Esophagus squamous epithelium (tissue), 5 donors: Measurements from ENCODE around the gene ALKBH1. TPM values are rescaled to one million over a fixed set of nuclear protein-coding genes. Genes with fewer than 3 reads are reported as not detected.

Experiments used
- DNase-seq: peaks from one replicate; lab custom pipeline; 2025; lab: John Stamatoyannopoulos, UW
- H3K27ac ChIP-seq, 4 donors: fragments of 200-600 bp; sonication (generic); one replicate each; pipeline ENCODE4 v1.5.1; 2016 to 2019; ENCODE audit warnings: mild to moderate bottlenecking in 1 of 4
- H3K27me3 ChIP-seq, 4 donors: fragments of 200-600 bp; sonication (generic); 1 replicate in 3 of 4; 2 replicates in 1 of 4; pipeline versions ENCODE4 v1.5.1 to v1.6.0; 2017 to 2021; ENCODE audit warnings: antibody characterized with exemption in 1 of 4
- H3K36me3 ChIP-seq, 3 donors: fragments of 200-600 bp; sonication (generic); one replicate each; pipeline ENCODE4 v1.5.1; 2016 to 2019
- H3K4me1 ChIP-seq, 3 donors: fragments of 200-600 bp; sonication (generic); one replicate each; pipeline ENCODE4 v1.5.1; 2017 to 2019
- H3K4me3 ChIP-seq, 4 donors: fragments of 200-600 bp; sonication (generic); 1 replicate in 3 of 4; 2 replicates in 1 of 4; pipeline ENCODE4 v1.5.1; 2016 to 2019; ENCODE audit warnings: mild to moderate bottlenecking in 2 of 4, moderate library complexity in 1 of 4
- H3K9me3 ChIP-seq, 3 donors: fragments of 200-600 bp; sonication (generic); one replicate each; pipeline ENCODE4 v1.5.1; 2016 to 2019
- POLR2A ChIP-seq, 4 donors: fragments of 450-650 bp; IDR thresholded peaks; one replicate each; pipeline ENCODE4 v1.6.1; 2017; ENCODE audit warnings: antibody characterized with exemption in 4 of 4, mild to moderate bottlenecking in 4 of 4, moderate library complexity in 3 of 4
- WGBS, 2 donors: methylation state at CpG; one replicate each; pipeline ENCODE4 v1.1.5; 2018; 5-methylcytosine and 5-hydroxymethylcytosine counted together
- intact Hi-C: fragments of 100-400 bp; cut with DNase I; formaldehyde crosslinking; loops from one replicate; pipeline ENCODE4 v1.15.0; 2022
- total RNA-seq, 4 donors: library from RNA; depleted of rRNA; stranded (reverse); fragments of >200 nt; gene quantifications; one replicate each; pipeline ENCODE4 v1.1.0, GENCODE V29; 2016
- TF ChIP-seq, protein P1 (sequence below), 6 experiments: fragments of 450-650 bp in 4 of 6; fragments of 200-600 bp in 2 of 6; sonication (generic) in 2 of 6; IDR thresholded peaks; one replicate each; pipeline ENCODE4 v1.5.1; 2016 to 2019; ENCODE audit warnings: antibody characterized with exemption in 6 of 6, mild to moderate bottlenecking in 4 of 6, moderate library complexity in 4 of 6
- donor health status: DM: yes; HTN: yes; CAD: no.

Gene ALKBH1
- total RNA-seq, 4 donors from 2014 or later = 4.2 to 8.8 (median 6.7) TPM

DNA sequence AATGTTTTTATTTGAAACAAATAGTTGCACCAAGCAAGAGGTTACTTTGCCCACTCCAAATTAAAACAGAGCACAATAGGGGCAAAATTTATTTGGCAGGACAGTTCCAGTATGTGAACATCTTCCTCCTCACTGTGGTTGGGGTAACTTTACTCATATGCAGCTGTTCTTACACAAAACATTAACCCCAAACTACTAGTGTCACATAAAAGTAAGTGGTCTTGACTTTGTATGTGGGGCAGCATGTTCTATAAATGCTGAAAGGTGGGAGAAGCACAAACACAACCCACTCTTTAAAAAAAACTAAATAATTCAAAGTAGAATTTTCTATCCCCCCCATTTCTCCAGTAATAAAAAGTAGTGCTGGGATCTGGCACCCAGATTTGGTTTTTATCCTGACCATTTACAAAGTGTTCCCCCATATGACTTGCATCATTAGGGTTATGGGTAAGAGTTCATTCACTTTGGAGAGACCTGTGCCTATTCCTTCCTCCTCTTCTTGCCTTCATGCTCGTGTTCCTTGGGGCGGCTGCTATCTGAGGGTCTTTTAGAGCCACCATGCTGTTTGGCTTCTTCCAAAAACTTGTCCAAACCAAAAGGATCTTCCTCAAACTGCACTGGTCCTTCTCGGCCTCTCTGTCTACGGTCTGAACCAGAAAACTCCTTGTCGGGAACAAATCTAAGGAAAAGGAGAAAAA lies 9.9 kb upstream of the ALKBH1 start:
- no peak for TF ChIP-seq POLR2A (IDR thresholded peaks at IDR 0.05)
- TF ChIP-seq, protein P1, sequence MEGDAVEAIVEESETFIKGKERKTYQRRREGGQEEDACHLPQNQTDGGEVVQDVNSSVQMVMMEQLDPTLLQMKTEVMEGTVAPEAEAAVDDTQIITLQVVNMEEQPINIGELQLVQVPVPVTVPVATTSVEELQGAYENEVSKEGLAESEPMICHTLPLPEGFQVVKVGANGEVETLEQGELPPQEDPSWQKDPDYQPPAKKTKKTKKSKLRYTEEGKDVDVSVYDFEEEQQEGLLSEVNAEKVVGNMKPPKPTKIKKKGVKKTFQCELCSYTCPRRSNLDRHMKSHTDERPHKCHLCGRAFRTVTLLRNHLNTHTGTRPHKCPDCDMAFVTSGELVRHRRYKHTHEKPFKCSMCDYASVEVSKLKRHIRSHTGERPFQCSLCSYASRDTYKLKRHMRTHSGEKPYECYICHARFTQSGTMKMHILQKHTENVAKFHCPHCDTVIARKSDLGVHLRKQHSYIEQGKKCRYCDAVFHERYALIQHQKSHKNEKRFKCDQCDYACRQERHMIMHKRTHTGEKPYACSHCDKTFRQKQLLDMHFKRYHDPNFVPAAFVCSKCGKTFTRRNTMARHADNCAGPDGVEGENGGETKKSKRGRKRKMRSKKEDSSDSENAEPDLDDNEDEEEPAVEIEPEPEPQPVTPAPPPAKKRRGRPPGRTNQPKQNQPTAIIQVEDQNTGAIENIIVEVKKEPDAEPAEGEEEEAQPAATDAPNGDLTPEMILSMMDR (IDR thresholded peaks at IDR 0.05) = no peak
- whole genome bisulfite sequencing, 2 donors = 74 to 90% methylated on average over 5 of the region's 5 CpGs
- intact Hi-C loops = no loop called here
- no peaks in the 10 kb centered on the region for H3K27me3 ChIP-seq
- H3K27ac ChIP-seq = no peak overlapping the region
- H3K36me3 ChIP-seq = peaks cover 19 to 100% (median 23%) of the 10 kb centered on the region in 3 donors
- H3K4me3 ChIP-seq = no peak overlapping the region
- DNase-seq = no peak
- no peaks in the 10 kb centered on the region for H3K9me3 ChIP-seq
- H3K4me1 ChIP-seq = no peaks in the 10 kb centered on the region

DNA sequence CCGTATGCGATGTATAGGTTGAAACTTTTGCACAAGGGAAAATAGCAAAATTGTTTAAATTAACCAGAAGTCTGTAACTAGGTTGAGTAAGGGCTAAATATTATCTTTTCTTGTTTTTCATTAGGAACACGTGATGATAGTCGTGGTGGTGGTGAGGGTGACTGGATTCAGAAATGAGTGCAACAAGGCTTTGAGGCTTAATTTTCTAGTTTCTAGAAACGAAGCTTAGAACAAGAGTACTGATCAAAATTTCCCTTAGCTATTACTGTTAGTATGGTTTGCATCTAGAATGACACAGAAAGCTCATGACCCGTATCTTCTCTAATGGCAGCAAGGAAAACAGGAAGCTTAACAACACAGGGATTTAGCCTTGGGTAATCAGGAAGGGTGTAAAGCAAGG lies 7.1 kb upstream of the ALKBH1 start:
- intact Hi-C loops = no loop called here
- peaks cover under 1 to 7% (median 4%) of the 10 kb centered on the region in 3 donors for H3K4me1 ChIP-seq
- no peak for DNase-seq
- no peak overlapping the region for H3K27ac ChIP-seq
- 85 to 87% methylated on average over 6 of the region's 6 CpGs for WGBS, 2 donors
- H3K36me3 ChIP-seq = peaks cover 27 to 99% (median 28%) of the 10 kb centered on the region in 3 donors
- H3K4me3 ChIP-seq = no peak overlapping the region
- H3K27me3 ChIP-seq = no peaks in the 10 kb centered on the region
- TF ChIP-seq, protein P1 (IDR thresholded peaks at IDR 0.05) = no peak
- TF ChIP-seq POLR2A (IDR thresholded peaks at IDR 0.05) = no peak
- no peaks in the 10 kb centered on the region for H3K9me3 ChIP-seq

DNA sequence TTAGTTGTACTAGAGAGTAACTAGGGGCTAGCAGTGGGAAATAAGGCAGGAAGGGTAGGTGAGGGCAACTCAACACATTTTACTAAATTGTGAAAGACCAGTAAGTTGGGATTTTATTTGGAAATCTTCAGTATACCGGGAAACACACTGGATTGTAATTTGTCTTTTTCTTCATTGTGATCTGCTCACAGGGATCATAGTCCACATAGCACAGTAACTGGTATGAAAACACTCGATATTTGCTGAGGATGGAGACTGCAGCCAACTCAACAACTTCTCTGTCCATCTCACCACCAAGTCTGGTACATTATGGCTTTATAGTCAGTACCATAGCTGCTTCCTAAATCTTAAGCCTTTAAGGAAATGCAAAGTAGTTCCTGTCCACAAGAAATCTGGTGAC lies 2.5 kb upstream of the ALKBH1 start:
- WGBS, 2 donors = 80 to 94% methylated on average over 2 of the region's 2 CpGs
- no peak overlapping the region for H3K4me3 ChIP-seq
- intact Hi-C loops = no loop called here
- TF ChIP-seq, protein P1 (IDR thresholded peaks at IDR 0.05) = no peak
- no peak for TF ChIP-seq POLR2A (IDR thresholded peaks at IDR 0.05)
- H3K27ac ChIP-seq = no peak overlapping the region
- H3K4me1 ChIP-seq = peaks cover 21 to 43% (median 25%) of the 10 kb centered on the region in 3 donors
- H3K27me3 ChIP-seq = no peaks in the 10 kb centered on the region
- no peaks in the 10 kb centered on the region for H3K9me3 ChIP-seq
- DNase-seq = no peak
- H3K36me3 ChIP-seq = peaks cover 6 to 53% (median 8%) of the 10 kb centered on the region in 3 donors

DNA sequence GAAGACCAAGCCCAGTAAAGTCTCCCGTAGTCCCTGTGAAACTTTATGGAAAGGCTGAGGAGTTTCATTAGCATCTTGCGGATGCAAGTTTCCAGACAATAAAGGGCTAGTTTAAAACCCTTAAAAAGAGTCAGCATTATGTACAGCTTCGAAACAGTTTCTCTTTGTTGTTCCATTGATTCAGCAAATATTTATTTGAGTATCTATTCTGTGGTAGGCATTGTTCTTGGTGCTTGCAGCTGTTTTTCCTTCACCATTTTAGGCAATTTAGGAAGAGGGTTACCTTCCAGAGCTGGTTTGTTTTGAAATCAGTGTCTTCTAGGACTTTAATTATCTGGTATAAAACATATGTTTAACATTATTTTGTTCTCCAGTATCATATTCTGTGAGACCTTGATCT lies 1.6 kb upstream of the ALKBH1 start:
- TF ChIP-seq POLR2A (IDR thresholded peaks at IDR 0.05) = no peak
- TF ChIP-seq, protein P1 (IDR thresholded peaks at IDR 0.05) = no peak
- H3K4me3 ChIP-seq = peak overlapping the region in 2 of 4 donors; percentile 81 to 88
- no peaks in the 10 kb centered on the region for H3K27me3 ChIP-seq
- no peaks in the 10 kb centered on the region for H3K9me3 ChIP-seq
- intact Hi-C loops = loop anchor here (5.0 kb wide), 1 partner anchor 247 kb away; no protein-coding TSS in a partner anchor
- peaks cover 6 to 51% (median 11%) of the 10 kb centered on the region in 3 donors for H3K36me3 ChIP-seq
- 55 to 63% methylated on average over 3 of the region's 3 CpGs for WGBS, 2 donors
- no peak overlapping the region for H3K27ac ChIP-seq
- H3K4me1 ChIP-seq = peaks cover 21 to 44% (median 25%) of the 10 kb centered on the region in 3 donors
- DNase-seq = no peak

DNA sequence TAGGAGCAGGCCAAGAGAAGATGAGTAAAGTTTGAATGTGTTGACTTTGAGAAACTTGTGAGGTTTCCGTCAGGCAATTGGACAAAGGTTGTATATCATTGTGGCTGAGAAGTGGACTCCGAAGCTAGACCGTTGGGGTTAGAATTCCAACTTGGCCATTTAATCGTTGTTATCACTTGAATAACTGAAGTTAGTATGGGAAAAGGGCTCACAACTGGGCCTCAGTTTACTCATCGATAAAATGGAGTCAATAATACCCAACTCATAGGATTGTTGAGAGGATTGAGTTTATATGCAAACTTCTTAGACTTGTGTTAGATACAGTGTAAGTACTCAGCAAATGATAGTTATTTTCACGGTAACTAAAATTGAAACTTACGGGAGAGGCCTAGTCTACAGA lies 926 bp upstream of the ALKBH1 start:
- H3K27ac ChIP-seq = peak overlapping the region in 3 of 4 donors; percentile 62 to 81 (median 78)
- intact Hi-C loops = loop anchor here (5.0 kb wide), 1 partner anchor 246 kb away; no protein-coding TSS in a partner anchor
- TF ChIP-seq, protein P1 (IDR thresholded peaks at IDR 0.05) = no peak
- TF ChIP-seq POLR2A (IDR thresholded peaks at IDR 0.05) = no peak
- H3K36me3 ChIP-seq = peaks cover 6 to 51% (median 17%) of the 10 kb centered on the region in 3 donors
- 7 to 12% methylated on average over 7 of the region's 7 CpGs for WGBS, 2 donors
- DNase-seq = no peak
- no peaks in the 10 kb centered on the region for H3K9me3 ChIP-seq
- no peaks in the 10 kb centered on the region for H3K27me3 ChIP-seq
- H3K4me1 ChIP-seq = peaks cover 21 to 44% (median 25%) of the 10 kb centered on the region in 3 donors
- peak overlapping the region; percentile 78 to 92 (median 84) for H3K4me3 ChIP-seq
